Natural killer cell (primary cell): ENCODE measurements around the gene MYO18B. TPM values are rescaled to one million over a fixed set of nuclear protein-coding genes. Genes with fewer than 3 reads are reported as not detected.

ENCODE experiments used
- ATAC-seq, 3 donors: fragments of 150-1000 bp in 2 of 3; fragments of 200-7000 bp in 1 of 3; cut with Tn5 transposase; 1 replicate in 1 of 3; 2 replicates in 2 of 3; pipeline ENCODE4 v1.10.0; 2021; ENCODE audit warnings: mild to moderate bottlenecking in 2 of 3, moderate library complexity in 2 of 3
- DNase-seq, 2 donors: peaks; one replicate each; pipeline versions ENCODE4 v3.0.0 to v3.0.0-alpha.2; 2013 to 2021; ENCODE audit warnings: mixed read lengths in 1 of 2
- H3K27ac ChIP-seq: one replicate; pipeline ENCODE4 v1.5.1; 2013; ENCODE audit warnings: mild to moderate bottlenecking, low read length
- H3K27me3 ChIP-seq: one replicate; pipeline ENCODE4 v1.6.1; 2013; ENCODE audit warnings: low read length; ENCODE audit not compliant: control insufficient read depth, insufficient read depth
- H3K36me3 ChIP-seq: one replicate; pipeline ENCODE4 v1.6.1; 2013; ENCODE audit warnings: low read length; ENCODE audit not compliant: control insufficient read depth, insufficient read depth
- H3K4me1 ChIP-seq: one replicate; pipeline ENCODE4 v1.6.1; 2013; ENCODE audit warnings: low read length; ENCODE audit not compliant: control insufficient read depth, insufficient read depth
- H3K4me3 ChIP-seq: one replicate; pipeline ENCODE4 v1.5.1; 2013; ENCODE audit warnings: low read length
- H3K9me3 ChIP-seq: one replicate; pipeline ENCODE4 v1.6.1; 2013; ENCODE audit warnings: low read length; ENCODE audit not compliant: control insufficient read depth, insufficient read depth
- H3K27ac Mint-ChIP-seq, 2 donors: one replicate each; pipeline ENCODE4 v1.8.0; 2022; ENCODE audit warnings: mild to moderate bottlenecking in 2 of 2, mixed read lengths in 2 of 2, moderate library complexity in 1 of 2
- H3K27me3 Mint-ChIP-seq, 2 donors: one replicate each; pipeline ENCODE4 v1.8.0; 2022; ENCODE audit warnings: low read depth in 2 of 2, mixed read lengths in 2 of 2
- H3K36me3 Mint-ChIP-seq: one replicate; pipeline ENCODE4 v1.8.0; 2022; ENCODE audit warnings: mixed read lengths
- H3K4me1 Mint-ChIP-seq, 2 donors: one replicate each; pipeline ENCODE4 v1.8.0; 2022; ENCODE audit warnings: mixed read lengths in 2 of 2
- H3K4me3 Mint-ChIP-seq: one replicate; pipeline ENCODE4 v1.8.0; 2022; ENCODE audit warnings: mild to moderate bottlenecking, moderate library complexity, mixed read lengths
- H3K9me3 Mint-ChIP-seq, 2 donors: one replicate each; pipeline ENCODE4 v1.8.0; 2022; ENCODE audit warnings: mixed read lengths in 2 of 2
- WGBS: methylation state at CpG from one replicate; pipeline ENCODE4 v1.1.7; 2013; ENCODE audit warnings: missing lambda C conversion rate; ENCODE audit not compliant: insufficient coverage; 5-methylcytosine and 5-hydroxymethylcytosine counted together
- intact Hi-C: fragments of 100-400 bp; cut with micrococcal nuclease; formaldehyde crosslinking; loops from one replicate; pipeline ENCODE4 v1.14.2; 2022
- total RNA-seq, 4 donors: library from RNA; stranded (reverse); fragments of 120-200 nt in 1 of 4; gene quantifications; one replicate each; pipeline versions ENCODE4 v1.2.3 to v1.2.4, GENCODE V29; 2013 to 2022
- TF ChIP-seq, protein P1 (sequence below): fragments of 200-600 bp; IDR thresholded peaks from one replicate; pipeline ENCODE4 v1.8.0; 2022; ENCODE audit warnings: antibody characterized with exemption

Gene MYO18B
- total RNA-seq, 3 donors from 2014 or later (not counting 1 experiment from before 2014, with no cell fraction given): 0.07 to 0.14 (median 0.10) TPM

DNA sequence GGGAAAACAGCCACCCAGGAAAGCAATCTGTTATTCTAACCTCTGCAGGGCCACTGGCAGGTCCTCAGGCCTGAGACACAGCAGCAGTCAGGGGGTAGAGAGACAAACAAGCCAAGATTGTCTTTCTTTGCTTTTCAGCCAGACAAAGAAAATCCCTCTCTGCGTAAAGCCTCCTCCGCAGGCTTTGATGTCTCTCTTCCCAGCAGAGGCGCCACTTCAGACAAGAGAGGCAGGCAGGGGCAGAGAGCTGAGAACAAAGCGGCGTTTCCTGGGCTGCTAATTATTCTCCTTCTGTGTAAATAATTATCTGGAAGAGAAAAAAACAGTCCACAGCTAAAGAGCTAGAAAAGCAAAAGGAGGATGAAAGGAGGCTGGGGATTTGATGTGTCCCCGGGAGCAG, 324.5 kb downstream of the MYO18B start:
- Mint-ChIP-seq H3K4me3 (no peak overlapping the region), H3K27me3 (peaks cover 29 to 62% of the 10 kb centered on the region in 2 donors), H3K27ac (no peak overlapping the region), H3K4me1 (no peaks in the 10 kb centered on the region), H3K9me3 (no peaks in the 10 kb centered on the region), H3K36me3 (no peaks in the 10 kb centered on the region)
- ATAC-seq: no peak
- 21% methylated on average over 6 of the region's 6 CpGs for WGBS
- Histone ChIP-seq H3K27ac (no peak overlapping the region), H3K27me3 (no peaks in the 10 kb centered on the region), H3K36me3 (no peaks in the 10 kb centered on the region), H3K9me3 (no peaks in the 10 kb centered on the region), H3K4me3 (no peak overlapping the region), H3K4me1 (no peaks in the 10 kb centered on the region)
- intact Hi-C loops: no loop called here
- TF ChIP-seq, protein P1, sequence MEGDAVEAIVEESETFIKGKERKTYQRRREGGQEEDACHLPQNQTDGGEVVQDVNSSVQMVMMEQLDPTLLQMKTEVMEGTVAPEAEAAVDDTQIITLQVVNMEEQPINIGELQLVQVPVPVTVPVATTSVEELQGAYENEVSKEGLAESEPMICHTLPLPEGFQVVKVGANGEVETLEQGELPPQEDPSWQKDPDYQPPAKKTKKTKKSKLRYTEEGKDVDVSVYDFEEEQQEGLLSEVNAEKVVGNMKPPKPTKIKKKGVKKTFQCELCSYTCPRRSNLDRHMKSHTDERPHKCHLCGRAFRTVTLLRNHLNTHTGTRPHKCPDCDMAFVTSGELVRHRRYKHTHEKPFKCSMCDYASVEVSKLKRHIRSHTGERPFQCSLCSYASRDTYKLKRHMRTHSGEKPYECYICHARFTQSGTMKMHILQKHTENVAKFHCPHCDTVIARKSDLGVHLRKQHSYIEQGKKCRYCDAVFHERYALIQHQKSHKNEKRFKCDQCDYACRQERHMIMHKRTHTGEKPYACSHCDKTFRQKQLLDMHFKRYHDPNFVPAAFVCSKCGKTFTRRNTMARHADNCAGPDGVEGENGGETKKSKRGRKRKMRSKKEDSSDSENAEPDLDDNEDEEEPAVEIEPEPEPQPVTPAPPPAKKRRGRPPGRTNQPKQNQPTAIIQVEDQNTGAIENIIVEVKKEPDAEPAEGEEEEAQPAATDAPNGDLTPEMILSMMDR: no peak
- no peak for DNase-seq

DNA sequence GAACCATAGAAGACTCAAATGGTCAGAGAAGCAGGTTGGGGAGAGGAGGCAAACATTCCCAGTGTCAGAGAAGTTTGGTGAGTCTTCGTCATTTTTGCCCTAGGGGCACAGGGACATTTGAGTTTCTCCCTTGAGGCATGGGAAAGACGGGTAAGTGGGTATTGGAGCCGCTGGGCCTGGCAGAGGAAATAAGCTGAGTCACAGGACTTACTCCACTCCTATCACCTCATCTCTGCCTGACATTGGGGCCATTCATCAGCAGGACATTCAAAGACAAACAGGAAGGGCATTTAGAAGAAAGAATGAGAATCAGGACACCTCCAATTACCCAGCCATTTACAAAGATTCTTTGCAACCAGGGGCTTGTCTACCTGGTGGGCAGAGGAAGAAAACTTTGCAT, 326.6 kb downstream of the MYO18B start:
- intact Hi-C loops: no loop called here
- TF ChIP-seq, protein P1: no peak
- H3K36me3 ChIP-seq: no peaks in the 10 kb centered on the region
- no peaks in the 10 kb centered on the region for H3K4me1 ChIP-seq
- H3K4me3 Mint-ChIP-seq: no peak overlapping the region
- H3K27ac ChIP-seq: no peak overlapping the region
- no peaks in the 10 kb centered on the region for H3K36me3 Mint-ChIP-seq
- 42% methylated on average over 2 of the region's 3 CpGs for WGBS
- H3K9me3 Mint-ChIP-seq: no peaks in the 10 kb centered on the region
- H3K27me3 ChIP-seq: no peaks in the 10 kb centered on the region
- no peak for DNase-seq
- peaks cover 26 to 72% of the 10 kb centered on the region in 2 donors for H3K27me3 Mint-ChIP-seq
- no peak overlapping the region for H3K27ac Mint-ChIP-seq
- no peaks in the 10 kb centered on the region for H3K9me3 ChIP-seq
- no peak overlapping the region for H3K4me3 ChIP-seq
- ATAC-seq: no peak
- H3K4me1 Mint-ChIP-seq: no peaks in the 10 kb centered on the region

DNA sequence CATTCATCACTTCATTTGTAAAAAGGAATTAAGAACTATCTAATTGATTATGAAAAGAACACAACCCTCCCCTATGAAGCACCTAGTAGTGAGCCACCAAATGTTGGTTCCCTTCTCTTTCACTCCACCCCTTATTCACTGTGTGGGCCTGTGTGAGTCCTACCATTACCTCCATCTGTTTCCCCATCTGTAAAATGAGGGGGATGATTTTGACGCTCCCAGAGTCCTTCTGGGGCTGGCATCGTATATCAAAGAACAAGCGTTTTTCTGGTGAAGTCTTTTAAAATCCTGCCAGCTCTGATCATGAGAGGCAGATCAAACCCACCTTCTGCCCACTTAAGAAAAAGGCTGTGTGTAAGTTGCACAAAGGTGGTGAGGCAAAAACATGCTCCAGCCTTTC, 330.6 kb downstream of the MYO18B start:
- H3K36me3 Mint-ChIP-seq: no peaks in the 10 kb centered on the region
- no peak overlapping the region for H3K27ac ChIP-seq
- TF ChIP-seq, protein P1: no peak
- no peak overlapping the region for H3K4me3 Mint-ChIP-seq
- intact Hi-C loops: no loop called here
- no peak overlapping the region for H3K4me3 ChIP-seq
- no peaks in the 10 kb centered on the region for H3K27me3 ChIP-seq
- H3K27ac Mint-ChIP-seq: no peak overlapping the region
- no peaks in the 10 kb centered on the region for H3K9me3 ChIP-seq
- ATAC-seq (no peak), DNase-seq (no peak)
- H3K4me1 Mint-ChIP-seq: no peaks in the 10 kb centered on the region
- 86% methylated on average over 3 of the region's 3 CpGs for WGBS
- peaks cover 24 to 60% of the 10 kb centered on the region in 2 donors for H3K27me3 Mint-ChIP-seq
- H3K36me3 ChIP-seq: no peaks in the 10 kb centered on the region
- H3K9me3 Mint-ChIP-seq: peaks cover 0 to 2% of the 10 kb centered on the region in 2 donors
- H3K4me1 ChIP-seq: no peaks in the 10 kb centered on the region

DNA sequence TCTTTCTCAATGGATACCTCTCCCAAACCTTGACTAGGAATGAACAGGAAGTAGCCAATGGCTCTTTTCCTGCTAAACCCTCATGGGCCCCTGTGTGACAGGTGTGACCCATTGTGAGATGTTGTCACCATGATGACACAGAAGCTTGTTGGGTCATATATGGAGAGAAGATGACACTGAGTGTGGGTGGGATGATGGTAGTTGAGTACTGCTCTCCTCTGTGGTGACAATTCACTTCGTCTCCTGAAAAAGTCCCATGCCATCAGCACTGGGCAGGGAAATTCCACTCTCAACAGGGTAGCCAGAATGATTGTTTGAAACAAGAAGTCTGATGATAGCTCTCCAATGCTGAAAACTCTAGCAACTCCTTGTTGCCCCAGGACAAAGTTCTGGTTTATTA, 333.3 kb downstream of the MYO18B start:
- Histone ChIP-seq H3K4me3 (no peak overlapping the region), H3K9me3 (no peaks in the 10 kb centered on the region), H3K36me3 (no peaks in the 10 kb centered on the region), H3K27me3 (no peaks in the 10 kb centered on the region), H3K27ac (no peak overlapping the region), H3K4me1 (no peaks in the 10 kb centered on the region)
- Mint-ChIP-seq H3K4me1 (no peaks in the 10 kb centered on the region), H3K27me3 (peaks cover 16 to 41% of the 10 kb centered on the region in 2 donors), H3K4me3 (no peak overlapping the region), H3K9me3 (peaks cover 2% of the 10 kb centered on the region in 2 donors), H3K36me3 (no peaks in the 10 kb centered on the region), H3K27ac (no peak overlapping the region)
- intact Hi-C loops: no loop called here
- 62% methylated on average over 1 of the region's 1 CpG for WGBS
- TF ChIP-seq, protein P1: no peak
- ATAC-seq: no peak
- DNase-seq: no peak
